HEK293 (cell line): Measurements from ENCODE around the gene RPRD1A.

ENCODE experiments used
- CTCF ChIA-PET: fragments of 350-600 bp; formaldehyde crosslinking; extraction: SDS; loops from one replicate; lab custom pipeline; 2021; ENCODE audit warnings: antibody characterized with exemption; lab: Yijun Ruan, JAX
- POLR2A ChIA-PET: fragments of 300-600 bp; formaldehyde crosslinking; extraction: SDS; loops from one replicate; lab custom pipeline; 2020; ENCODE audit warnings: antibody characterized with exemption, inconsistent platforms; lab: Yijun Ruan, JAX
- H3K27ac ChIP-seq: fragments of 200-500 bp; sonication (Bioruptor generic); 2 replicates; pipeline ENCODE4 v1.5.1; 2014; ENCODE audit warnings: low read depth, low read length, control low read depth, inconsistent platforms; ENCODE audit errors: extremely low read depth
- H3K36me3 ChIP-seq, 2 experiments: fragments of 200-500 bp in 1 of 2; sonication (Bioruptor generic) in 1 of 2; 1 replicate in 1 of 2; 2 replicates in 1 of 2; pipeline ENCODE4 v1.5.1; 2014 to 2017; ENCODE audit warnings: inconsistent platforms in 2 of 2, low read length in 2 of 2; ENCODE audit not compliant: control insufficient read depth in 2 of 2, insufficient read depth in 1 of 2
- H3K4me1 ChIP-seq: fragments of 200-500 bp; sonication (Bioruptor generic); 2 replicates; pipeline ENCODE4 v1.5.1; 2014; ENCODE audit warnings: mild to moderate bottlenecking, low read length, inconsistent platforms; ENCODE audit not compliant: control insufficient read depth, insufficient read depth
- H3K4me3 ChIP-seq: 2 replicates; pipeline ENCODE4 v1.5.1; 2011; ENCODE audit warnings: low read depth, mild to moderate bottlenecking, control low read depth, low read length, moderate library complexity
- H3K9me3 ChIP-seq: fragments of 200-500 bp; sonication (Bioruptor generic); 2 replicates; pipeline ENCODE4 v1.5.1; 2014; ENCODE audit warnings: low read depth, low read length, inconsistent platforms; ENCODE audit not compliant: control insufficient read depth, insufficient read depth
- GLIS1 ChIP-seq: fragments of 450-650 bp; formaldehyde crosslinking; IDR thresholded peaks from 2 replicates; pipeline ENCODE4 v1.5.1; 2016; ENCODE audit warnings: missing biosample characterization, missing genetic modification characterization
- HOXD13 ChIP-seq: sonication (generic); formaldehyde crosslinking; IDR thresholded peaks from 2 replicates; pipeline ENCODE4 v1.8.0; 2022; ENCODE audit warnings: missing genetic modification reagents, borderline replicate concordance
- MYNN ChIP-seq: fragments of 450-650 bp; formaldehyde crosslinking; IDR thresholded peaks from 2 replicates; pipeline ENCODE4 v1.5.1; 2016; ENCODE audit warnings: missing biosample characterization, missing genetic modification characterization, borderline replicate concordance
- SCRT2 ChIP-seq: fragments of 450-650 bp; formaldehyde crosslinking; IDR thresholded peaks from 2 replicates; pipeline ENCODE4 v1.5.1; 2016; ENCODE audit warnings: missing biosample characterization, missing genetic modification characterization
- YY2 ChIP-seq: fragments of 450-650 bp; formaldehyde crosslinking; IDR thresholded peaks from 2 replicates; pipeline ENCODE4 v1.5.1; 2016; ENCODE audit warnings: missing biosample characterization, missing genetic modification characterization
- ZBTB20 ChIP-seq: fragments of 450-650 bp; formaldehyde crosslinking; IDR thresholded peaks from 2 replicates; pipeline ENCODE4 v1.5.1; 2016; ENCODE audit warnings: missing biosample characterization, missing genetic modification characterization
- ZBTB21 ChIP-seq: fragments of 450-650 bp; formaldehyde crosslinking; IDR thresholded peaks from 2 replicates; pipeline ENCODE4 v1.5.1; 2017; ENCODE audit warnings: missing biosample characterization, missing genetic modification characterization
- ZEB2 ChIP-seq: fragments of 450-650 bp; formaldehyde crosslinking; IDR thresholded peaks from 2 replicates; pipeline ENCODE4 v1.5.1; 2016; ENCODE audit warnings: missing biosample characterization, missing genetic modification characterization
- ZNF10 ChIP-seq: fragments of 450-650 bp; formaldehyde crosslinking; IDR thresholded peaks from 2 replicates; pipeline ENCODE4 v1.5.1; 2017; ENCODE audit warnings: missing biosample characterization, missing genetic modification characterization
- ZNF155 ChIP-seq: fragments of 450-650 bp; formaldehyde crosslinking; IDR thresholded peaks from 2 replicates; pipeline ENCODE4 v1.5.1; 2016; ENCODE audit warnings: missing biosample characterization, missing genetic modification characterization
- ZNF174 ChIP-seq: fragments of 450-650 bp; formaldehyde crosslinking; IDR thresholded peaks from 2 replicates; pipeline ENCODE4 v1.5.0; 2017; ENCODE audit warnings: missing biosample characterization, mild to moderate bottlenecking, missing genetic modification characterization
- ZNF19 ChIP-seq: fragments of 450-650 bp; formaldehyde crosslinking; IDR thresholded peaks from 2 replicates; pipeline ENCODE4; 2016; ENCODE audit warnings: missing biosample characterization, missing genetic modification characterization, low read depth
- ZNF239 ChIP-seq: fragments of 450-650 bp; formaldehyde crosslinking; IDR thresholded peaks from 2 replicates; pipeline ENCODE4 v1.5.1; 2016; ENCODE audit warnings: missing biosample characterization, missing genetic modification characterization
- ZNF24 ChIP-seq: fragments of 450-650 bp; formaldehyde crosslinking; IDR thresholded peaks from 2 replicates; pipeline ENCODE4 v1.5.1; 2016; ENCODE audit warnings: missing biosample characterization, missing genetic modification characterization
- ZNF266 ChIP-seq: fragments of 450-650 bp; formaldehyde crosslinking; IDR thresholded peaks from 2 replicates; pipeline ENCODE4 v1.5.1; 2016; ENCODE audit warnings: missing biosample characterization, missing genetic modification characterization, low read depth
- ZNF311 ChIP-seq: fragments of 450-650 bp; formaldehyde crosslinking; IDR thresholded peaks from 2 replicates; pipeline ENCODE4 v1.5.1; 2017; ENCODE audit warnings: missing biosample characterization, missing genetic modification characterization, borderline replicate concordance
- ZNF341 ChIP-seq: fragments of 450-650 bp; formaldehyde crosslinking; IDR thresholded peaks from 2 replicates; pipeline ENCODE4; 2016; ENCODE audit warnings: low read depth, missing biosample characterization, missing genetic modification characterization
- ZNF404 ChIP-seq: fragments of 450-650 bp; formaldehyde crosslinking; IDR thresholded peaks from 2 replicates; pipeline ENCODE4 v1.5.1; 2017; ENCODE audit warnings: missing biosample characterization, missing genetic modification characterization
- ZNF473 ChIP-seq: fragments of 450-650 bp; formaldehyde crosslinking; IDR thresholded peaks from 2 replicates; pipeline ENCODE4 v1.5.1; 2017; ENCODE audit warnings: missing biosample characterization, missing genetic modification characterization
- ZNF548 ChIP-seq: fragments of 450-650 bp; formaldehyde crosslinking; IDR thresholded peaks from 2 replicates; pipeline ENCODE4 v1.5.1; 2016; ENCODE audit warnings: missing biosample characterization, missing genetic modification characterization
- ZNF560 ChIP-seq: fragments of 450-650 bp; formaldehyde crosslinking; IDR thresholded peaks from 2 replicates; pipeline ENCODE4 v1.5.1; 2017; ENCODE audit warnings: missing biosample characterization, missing genetic modification characterization, borderline replicate concordance
- ZNF624 ChIP-seq: fragments of 450-650 bp; formaldehyde crosslinking; IDR thresholded peaks from 2 replicates; pipeline ENCODE4 v1.5.1; 2017; ENCODE audit warnings: missing biosample characterization, missing genetic modification characterization
- ZNF791 ChIP-seq: fragments of 450-650 bp; formaldehyde crosslinking; IDR thresholded peaks from 2 replicates; pipeline ENCODE4 v1.5.1; 2016; ENCODE audit warnings: missing biosample characterization, missing genetic modification characterization
- ZNF843 ChIP-seq: fragments of 450-650 bp; formaldehyde crosslinking; IDR thresholded peaks from 2 replicates; pipeline ENCODE4 v1.5.1; 2016; ENCODE audit warnings: missing biosample characterization, missing genetic modification characterization
- ZSCAN16 ChIP-seq: fragments of 450-650 bp; formaldehyde crosslinking; IDR thresholded peaks from 2 replicates; pipeline ENCODE4 v1.5.1; 2016; ENCODE audit warnings: missing biosample characterization, missing genetic modification characterization
- TF ChIP-seq, protein P1 (sequence below): fragments of 450-650 bp; formaldehyde crosslinking; IDR thresholded peaks from 2 replicates; pipeline ENCODE4 v1.5.1; 2016; ENCODE audit warnings: missing biosample characterization, missing genetic modification characterization, borderline replicate concordance
- TF ChIP-seq, protein P2 (sequence below): fragments of 450-650 bp; formaldehyde crosslinking; IDR thresholded peaks from 2 replicates; pipeline ENCODE4 v1.5.1; 2016; ENCODE audit warnings: missing biosample characterization, missing genetic modification characterization
- TF ChIP-seq, protein P3 (sequence below): fragments of 450-650 bp; formaldehyde crosslinking; IDR thresholded peaks from 2 replicates; pipeline ENCODE4 v1.5.1; 2016; ENCODE audit warnings: missing biosample characterization, missing genetic modification characterization

Gene RPRD1A

GRCh38 chr18:36066686-36067054, 689 bp downstream of the RPRD1A start:
- Histone ChIP-seq H3K27ac (peak overlapping the region; percentile 78), H3K4me1 (no peaks in the 10 kb centered on the region), H3K9me3 (no peaks in the 10 kb centered on the region), H3K36me3 (peaks cover 0 to 12% of the 10 kb centered on the region in 2 experiments; a peak in 1 of 3 replicates), H3K4me3 (peak overlapping the region; percentile 93)
- POLR2A ChIA-PET = interaction anchor here (0.9 to 1.5 kb wide), 5 partner anchors 33 to 94 kb away, joined by 3 to 6 read pairs (median 4); partner anchors contain the start of genes ELP2 and RMP24
- CTCF ChIA-PET = interaction anchor here (1.3 to 2.3 kb wide), 3 partner anchors 29 to 64 kb away, joined by 3 to 7 read pairs (median 6); no protein-coding TSS in a partner anchor
- TF ChIP-seq, protein P1, sequence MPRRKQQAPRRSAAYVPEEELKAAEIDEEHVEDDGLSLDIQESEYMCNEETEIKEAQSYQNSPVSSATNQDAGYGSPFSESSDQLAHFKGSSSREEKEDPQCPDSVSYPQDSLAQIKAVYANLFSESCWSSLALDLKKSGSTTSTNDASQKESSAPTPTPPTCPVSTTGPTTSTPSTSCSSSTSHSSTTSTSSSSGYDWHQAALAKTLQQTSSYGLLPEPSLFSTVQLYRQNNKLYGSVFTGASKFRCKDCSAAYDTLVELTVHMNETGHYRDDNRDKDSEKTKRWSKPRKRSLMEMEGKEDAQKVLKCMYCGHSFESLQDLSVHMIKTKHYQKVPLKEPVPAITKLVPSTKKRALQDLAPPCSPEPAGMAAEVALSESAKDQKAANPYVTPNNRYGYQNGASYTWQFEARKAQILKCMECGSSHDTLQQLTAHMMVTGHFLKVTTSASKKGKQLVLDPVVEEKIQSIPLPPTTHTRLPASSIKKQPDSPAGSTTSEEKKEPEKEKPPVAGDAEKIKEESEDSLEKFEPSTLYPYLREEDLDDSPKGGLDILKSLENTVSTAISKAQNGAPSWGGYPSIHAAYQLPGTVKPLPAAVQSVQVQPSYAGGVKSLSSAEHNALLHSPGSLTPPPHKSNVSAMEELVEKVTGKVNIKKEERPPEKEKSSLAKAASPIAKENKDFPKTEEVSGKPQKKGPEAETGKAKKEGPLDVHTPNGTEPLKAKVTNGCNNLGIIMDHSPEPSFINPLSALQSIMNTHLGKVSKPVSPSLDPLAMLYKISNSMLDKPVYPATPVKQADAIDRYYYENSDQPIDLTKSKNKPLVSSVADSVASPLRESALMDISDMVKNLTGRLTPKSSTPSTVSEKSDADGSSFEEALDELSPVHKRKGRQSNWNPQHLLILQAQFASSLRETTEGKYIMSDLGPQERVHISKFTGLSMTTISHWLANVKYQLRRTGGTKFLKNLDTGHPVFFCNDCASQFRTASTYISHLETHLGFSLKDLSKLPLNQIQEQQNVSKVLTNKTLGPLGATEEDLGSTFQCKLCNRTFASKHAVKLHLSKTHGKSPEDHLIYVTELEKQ (tag by site-specific recombination) = no peak
- TF ChIP-seq YY2 (no peak), ZSCAN16 (tag by site-specific recombination) (no peak), ZNF10 (tag by site-specific recombination) (no peak), ZNF560 (tag by site-specific recombination) (no peak), ZNF791 (tag by site-specific recombination) (no peak), ZNF19 (tag by site-specific recombination) (no peak), ZNF341 (tag by site-specific recombination) (no peak), GLIS1 (tag by site-specific recombination) (no peak), ZNF266 (tag by site-specific recombination) (no peak), ZNF155 (no peak), ZNF311 (tag by site-specific recombination) (no peak), ZBTB21 (tag by site-specific recombination) (no peak), MYNN (no peak), ZNF239 (no peak), ZNF174 (tag by site-specific recombination) (no peak), ZNF548 (tag by site-specific recombination) (no peak)
- TF ChIP-seq, protein P2, sequence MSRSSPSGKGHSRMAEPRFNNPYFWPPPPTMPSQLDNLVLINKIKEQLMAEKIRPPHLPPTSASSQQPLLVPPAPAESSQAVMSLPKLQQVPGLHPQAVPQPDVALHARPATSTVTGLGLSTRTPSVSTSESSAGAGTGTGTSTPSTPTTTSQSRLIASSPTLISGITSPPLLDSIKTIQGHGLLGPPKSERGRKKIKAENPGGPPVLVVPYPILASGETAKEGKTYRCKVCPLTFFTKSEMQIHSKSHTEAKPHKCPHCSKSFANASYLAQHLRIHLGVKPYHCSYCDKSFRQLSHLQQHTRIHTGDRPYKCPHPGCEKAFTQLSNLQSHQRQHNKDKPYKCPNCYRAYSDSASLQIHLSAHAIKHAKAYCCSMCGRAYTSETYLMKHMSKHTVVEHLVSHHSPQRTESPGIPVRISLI (tag by site-specific recombination) = no peak
- TF ChIP-seq, all 188 proteins: peak for 0

DNA sequence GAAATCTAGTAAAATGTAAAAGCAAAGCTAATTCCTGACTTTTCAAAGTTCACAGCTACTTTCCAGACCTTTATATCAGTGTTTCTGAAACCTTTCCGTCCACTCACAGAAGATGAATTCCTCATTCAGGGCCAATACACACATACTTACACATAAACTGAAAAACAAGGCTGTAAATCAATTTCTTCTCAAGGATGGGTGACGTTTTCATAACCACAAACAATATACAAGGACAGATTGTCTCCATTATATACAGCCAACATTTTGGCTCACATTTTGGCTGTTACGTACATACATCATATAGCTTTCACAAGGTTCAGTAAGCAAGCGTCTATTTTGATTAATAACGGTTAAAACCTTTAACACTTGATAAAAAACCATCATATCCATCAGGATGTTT, 1.4 kb downstream of the RPRD1A start:
- CTCF ChIA-PET = interaction anchor here (1.2 to 2.3 kb wide), 4 partner anchors 26 to 64 kb away, joined by 3 to 7 read pairs (median 4); no protein-coding TSS in a partner anchor
- no peaks in the 10 kb centered on the region for H3K4me1 ChIP-seq
- H3K9me3 ChIP-seq = no peaks in the 10 kb centered on the region
- TF ChIP-seq ZNF473 = no peak
- TF ChIP-seq SCRT2 (tag by site-specific recombination) = no peak
- no peak for TF ChIP-seq HOXD13 (CRISPR knock-in tag)
- no peak for TF ChIP-seq ZEB2 (tag by site-specific recombination)
- TF ChIP-seq, protein P3, sequence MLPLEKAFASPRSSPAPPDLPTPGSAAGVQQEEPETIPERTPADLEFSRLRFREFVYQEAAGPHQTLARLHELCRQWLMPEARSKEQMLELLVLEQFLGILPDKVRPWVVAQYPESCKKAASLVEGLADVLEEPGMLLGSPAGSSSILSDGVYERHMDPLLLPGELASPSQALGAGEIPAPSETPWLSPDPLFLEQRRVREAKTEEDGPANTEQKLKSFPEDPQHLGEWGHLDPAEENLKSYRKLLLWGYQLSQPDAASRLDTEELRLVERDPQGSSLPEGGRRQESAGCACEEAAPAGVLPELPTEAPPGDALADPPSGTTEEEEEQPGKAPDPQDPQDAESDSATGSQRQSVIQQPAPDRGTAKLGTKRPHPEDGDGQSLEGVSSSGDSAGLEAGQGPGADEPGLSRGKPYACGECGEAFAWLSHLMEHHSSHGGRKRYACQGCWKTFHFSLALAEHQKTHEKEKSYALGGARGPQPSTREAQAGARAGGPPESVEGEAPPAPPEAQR (tag by site-specific recombination) = no peak
- no peak for TF ChIP-seq ZNF843 (tag by site-specific recombination)
- TF ChIP-seq ZBTB20 (tag by site-specific recombination) = no peak
- TF ChIP-seq ZNF624 (tag by site-specific recombination) = no peak
- no peak for TF ChIP-seq ZNF24 (tag by site-specific recombination)
- TF ChIP-seq, protein P2 (tag by site-specific recombination) = no peak
- no peak for TF ChIP-seq ZNF404 (tag by site-specific recombination)
- H3K36me3 ChIP-seq = peaks cover 0 to 12% of the 10 kb centered on the region in 2 experiments; a peak in 1 of 3 replicates
- H3K27ac ChIP-seq = no peak overlapping the region
- H3K4me3 ChIP-seq = peak overlapping the region; percentile 93
- POLR2A ChIA-PET = no interaction called here
